ENCODE data around the gene SORBS1.

SORBS1 gene

DNA sequence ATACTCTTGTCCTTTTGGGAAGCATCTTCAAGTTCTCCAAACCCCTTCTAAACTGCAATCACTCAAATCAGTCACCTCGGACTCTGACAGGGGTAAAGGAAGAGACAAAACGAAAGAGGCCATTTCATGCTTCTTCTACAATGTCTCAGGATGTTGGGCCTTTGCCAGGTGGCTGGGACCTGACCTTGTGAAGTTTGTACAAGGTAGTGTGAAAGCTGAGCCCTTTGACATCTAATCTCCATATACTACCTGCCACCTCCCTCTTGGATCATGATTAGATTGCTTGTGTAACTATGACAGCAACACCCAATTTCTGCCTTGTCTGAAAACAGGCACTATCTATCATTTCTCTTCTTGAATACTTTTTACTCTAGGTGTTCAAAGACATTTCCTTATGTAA lies 235.3 kb downstream of the SORBS1 start:
- no peaks in the 10 kb centered on the region for H3K36me3 ChIP-seq (ENCODE audit: low read depth)
- H3K27me3 ChIP-seq (ENCODE audit: insufficient read depth, poor library complexity, severe bottlenecking): no peaks in the 10 kb centered on the region
- TF ChIP-seq, protein P1, sequence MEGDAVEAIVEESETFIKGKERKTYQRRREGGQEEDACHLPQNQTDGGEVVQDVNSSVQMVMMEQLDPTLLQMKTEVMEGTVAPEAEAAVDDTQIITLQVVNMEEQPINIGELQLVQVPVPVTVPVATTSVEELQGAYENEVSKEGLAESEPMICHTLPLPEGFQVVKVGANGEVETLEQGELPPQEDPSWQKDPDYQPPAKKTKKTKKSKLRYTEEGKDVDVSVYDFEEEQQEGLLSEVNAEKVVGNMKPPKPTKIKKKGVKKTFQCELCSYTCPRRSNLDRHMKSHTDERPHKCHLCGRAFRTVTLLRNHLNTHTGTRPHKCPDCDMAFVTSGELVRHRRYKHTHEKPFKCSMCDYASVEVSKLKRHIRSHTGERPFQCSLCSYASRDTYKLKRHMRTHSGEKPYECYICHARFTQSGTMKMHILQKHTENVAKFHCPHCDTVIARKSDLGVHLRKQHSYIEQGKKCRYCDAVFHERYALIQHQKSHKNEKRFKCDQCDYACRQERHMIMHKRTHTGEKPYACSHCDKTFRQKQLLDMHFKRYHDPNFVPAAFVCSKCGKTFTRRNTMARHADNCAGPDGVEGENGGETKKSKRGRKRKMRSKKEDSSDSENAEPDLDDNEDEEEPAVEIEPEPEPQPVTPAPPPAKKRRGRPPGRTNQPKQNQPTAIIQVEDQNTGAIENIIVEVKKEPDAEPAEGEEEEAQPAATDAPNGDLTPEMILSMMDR (IDR thresholded peaks at IDR 0.05; ENCODE audit: poor library complexity, severe bottlenecking): no peak
- ATAC-seq (ENCODE audit: low read depth): no peak
- no peak overlapping the region for H3K4me3 ChIP-seq (ENCODE audit: severe bottlenecking)
- no peak overlapping the region for H3K27ac ChIP-seq (ENCODE audit: poor library complexity, severe bottlenecking)
- no peak for DNase-seq (ENCODE audit: low spot score)
- peaks cover 10% of the 10 kb centered on the region for H3K4me1 ChIP-seq (ENCODE audit: insufficient read depth, poor library complexity, severe bottlenecking)
- no peaks in the 10 kb centered on the region for H3K9me3 ChIP-seq (ENCODE audit: severe bottlenecking)

DNA sequence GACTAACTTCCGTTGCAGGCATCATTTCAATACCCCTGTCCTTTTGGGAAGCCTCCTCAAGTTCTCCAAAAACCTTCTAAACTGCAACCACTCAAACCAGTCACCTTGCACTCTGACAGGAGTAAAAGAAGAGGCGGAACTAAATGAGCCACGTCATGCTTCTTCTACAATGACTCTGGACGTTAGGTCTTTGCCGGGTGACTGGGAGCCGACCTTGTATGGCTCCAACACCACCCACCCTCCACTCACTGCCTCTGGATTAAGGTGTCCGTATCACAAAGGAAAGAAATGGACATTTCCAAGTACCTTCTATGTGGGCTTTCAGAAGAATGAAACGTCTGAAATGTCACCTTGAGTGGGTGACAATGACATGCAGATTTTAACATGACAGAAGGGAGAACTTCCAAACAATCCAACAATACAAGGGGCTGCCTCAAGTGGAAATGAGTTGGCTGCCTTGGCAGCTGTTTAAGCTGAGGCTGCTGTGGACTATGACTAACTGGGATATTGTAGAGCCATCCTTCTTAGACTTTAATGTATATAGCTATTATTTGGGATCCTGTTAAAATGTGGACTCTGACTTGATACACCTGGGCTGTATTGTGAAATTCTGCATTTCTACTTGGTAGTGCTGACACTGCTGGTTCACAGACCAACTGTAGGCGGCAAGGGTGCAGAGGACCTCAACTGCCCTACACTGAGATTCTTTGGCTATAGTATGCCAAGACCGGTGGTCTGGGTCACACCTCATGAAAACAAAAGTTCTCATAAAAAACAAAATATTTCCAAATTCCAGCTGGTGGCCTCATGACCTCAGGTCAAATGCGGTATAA lies 236.5 kb downstream of the SORBS1 start:
- Histone ChIP-seq H3K36me3 (ENCODE audit: low read depth) (no peaks in the 10 kb centered on the region), H3K4me3 (ENCODE audit: severe bottlenecking) (no peak overlapping the region), H3K4me1 (ENCODE audit: insufficient read depth, poor library complexity, severe bottlenecking) (peaks cover 3% of the 10 kb centered on the region), H3K27me3 (ENCODE audit: insufficient read depth, poor library complexity, severe bottlenecking) (no peaks in the 10 kb centered on the region), H3K27ac (ENCODE audit: poor library complexity, severe bottlenecking) (no peak overlapping the region), H3K9me3 (ENCODE audit: severe bottlenecking) (no peaks in the 10 kb centered on the region)
- TF ChIP-seq, protein P1 (IDR thresholded peaks at IDR 0.05; ENCODE audit: poor library complexity, severe bottlenecking): no peak
- ATAC-seq (ENCODE audit: low read depth) (no peak), DNase-seq (ENCODE audit: low spot score) (no peak)

DNA sequence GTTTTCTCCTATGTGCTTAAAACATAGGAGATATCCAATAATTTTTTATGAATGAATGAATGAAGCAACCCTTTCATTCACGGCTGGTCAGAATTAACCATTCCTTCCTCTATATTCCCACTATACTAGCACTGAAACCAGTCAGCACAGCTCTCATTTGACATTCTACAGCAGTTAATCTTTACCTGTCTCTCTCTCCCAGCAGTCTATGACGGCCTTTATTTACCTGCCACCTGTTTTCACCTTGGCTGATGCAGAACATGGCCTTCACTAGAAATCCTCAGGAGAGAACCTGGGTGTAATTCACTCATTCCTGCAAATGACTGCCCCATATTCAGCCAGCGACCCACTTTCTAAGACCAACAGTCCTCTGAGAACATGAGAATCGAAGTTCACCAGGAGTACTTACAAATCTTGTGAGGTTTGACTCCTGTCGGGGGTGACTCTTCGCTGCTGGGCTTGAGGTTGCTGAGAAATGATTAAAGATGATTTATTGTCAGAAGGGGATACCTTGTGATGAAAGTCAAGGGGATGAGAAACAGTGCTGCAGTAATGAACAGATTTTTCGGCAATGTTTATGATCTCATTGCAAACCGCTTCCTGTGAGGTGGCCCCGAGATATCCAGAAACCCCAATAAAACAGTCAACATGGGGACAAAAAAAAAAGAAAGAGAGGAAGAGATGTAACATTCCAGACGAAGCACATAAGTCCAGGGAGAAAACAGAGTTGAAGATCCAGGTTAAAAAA lies 239.4 kb downstream of the SORBS1 start:
- Histone ChIP-seq H3K9me3 (ENCODE audit: severe bottlenecking) (no peaks in the 10 kb centered on the region), H3K4me3 (ENCODE audit: severe bottlenecking) (no peak overlapping the region), H3K27ac (ENCODE audit: poor library complexity, severe bottlenecking) (no peak overlapping the region), H3K4me1 (ENCODE audit: insufficient read depth, poor library complexity, severe bottlenecking) (no peaks in the 10 kb centered on the region), H3K27me3 (ENCODE audit: insufficient read depth, poor library complexity, severe bottlenecking) (no peaks in the 10 kb centered on the region), H3K36me3 (ENCODE audit: low read depth) (no peaks in the 10 kb centered on the region)
- TF ChIP-seq, protein P1 (IDR thresholded peaks at IDR 0.05; ENCODE audit: poor library complexity, severe bottlenecking): no peak
- DNase-seq (ENCODE audit: low spot score) (no peak), ATAC-seq (ENCODE audit: low read depth) (no peak)

DNA sequence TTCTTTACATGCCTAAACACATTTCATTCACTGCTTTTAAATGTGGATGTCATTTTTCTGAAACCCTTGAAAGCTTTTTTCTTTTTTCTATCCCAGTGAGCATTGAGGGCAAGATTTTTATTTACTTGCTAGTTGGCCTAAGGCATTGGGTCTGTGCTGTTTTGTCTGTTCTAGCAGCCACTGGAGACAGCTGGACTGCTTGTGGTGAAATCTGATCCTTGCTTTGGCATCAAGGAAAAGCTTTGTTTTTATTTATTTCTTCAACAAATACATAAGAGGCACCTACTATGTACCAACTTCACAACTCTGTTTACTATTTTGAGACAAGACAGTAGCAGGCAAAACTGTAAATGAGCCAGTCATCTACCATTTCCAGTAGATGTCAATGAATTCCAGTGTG lies 241.9 kb downstream of the SORBS1 start:
- Histone ChIP-seq H3K36me3 (ENCODE audit: low read depth) (no peaks in the 10 kb centered on the region), H3K4me3 (ENCODE audit: severe bottlenecking) (no peak overlapping the region), H3K4me1 (ENCODE audit: insufficient read depth, poor library complexity, severe bottlenecking) (no peaks in the 10 kb centered on the region), H3K27me3 (ENCODE audit: insufficient read depth, poor library complexity, severe bottlenecking) (no peaks in the 10 kb centered on the region), H3K9me3 (ENCODE audit: severe bottlenecking) (no peaks in the 10 kb centered on the region), H3K27ac (ENCODE audit: poor library complexity, severe bottlenecking) (no peak overlapping the region)
- no peak for DNase-seq (ENCODE audit: low spot score)
- TF ChIP-seq, protein P1 (IDR thresholded peaks at IDR 0.05; ENCODE audit: poor library complexity, severe bottlenecking): no peak
- no peak for ATAC-seq (ENCODE audit: low read depth)

Measured in RWPE2 (cell line).